LNCAP (cell line): Measurements from ENCODE around the gene KLK12.

Experiments
- TF ChIP-seq, protein P1 (sequence below): fragments of 450-650 bp; IDR thresholded peaks from 2 replicates; pipeline ENCODE4 v1.5.1; 2017; ENCODE audit warnings: mild to moderate bottlenecking

Gene KLK12

GRCh38 chr19:51003316-51003715 is 31.5 kb downstream of the KLK12 start:
- TF ChIP-seq, protein P1, sequence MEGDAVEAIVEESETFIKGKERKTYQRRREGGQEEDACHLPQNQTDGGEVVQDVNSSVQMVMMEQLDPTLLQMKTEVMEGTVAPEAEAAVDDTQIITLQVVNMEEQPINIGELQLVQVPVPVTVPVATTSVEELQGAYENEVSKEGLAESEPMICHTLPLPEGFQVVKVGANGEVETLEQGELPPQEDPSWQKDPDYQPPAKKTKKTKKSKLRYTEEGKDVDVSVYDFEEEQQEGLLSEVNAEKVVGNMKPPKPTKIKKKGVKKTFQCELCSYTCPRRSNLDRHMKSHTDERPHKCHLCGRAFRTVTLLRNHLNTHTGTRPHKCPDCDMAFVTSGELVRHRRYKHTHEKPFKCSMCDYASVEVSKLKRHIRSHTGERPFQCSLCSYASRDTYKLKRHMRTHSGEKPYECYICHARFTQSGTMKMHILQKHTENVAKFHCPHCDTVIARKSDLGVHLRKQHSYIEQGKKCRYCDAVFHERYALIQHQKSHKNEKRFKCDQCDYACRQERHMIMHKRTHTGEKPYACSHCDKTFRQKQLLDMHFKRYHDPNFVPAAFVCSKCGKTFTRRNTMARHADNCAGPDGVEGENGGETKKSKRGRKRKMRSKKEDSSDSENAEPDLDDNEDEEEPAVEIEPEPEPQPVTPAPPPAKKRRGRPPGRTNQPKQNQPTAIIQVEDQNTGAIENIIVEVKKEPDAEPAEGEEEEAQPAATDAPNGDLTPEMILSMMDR, result no peak

GRCh38 chr19:51002542-51003311 is 32.1 kb downstream of the KLK12 start:
- TF ChIP-seq, protein P1, result no peak

DNA sequence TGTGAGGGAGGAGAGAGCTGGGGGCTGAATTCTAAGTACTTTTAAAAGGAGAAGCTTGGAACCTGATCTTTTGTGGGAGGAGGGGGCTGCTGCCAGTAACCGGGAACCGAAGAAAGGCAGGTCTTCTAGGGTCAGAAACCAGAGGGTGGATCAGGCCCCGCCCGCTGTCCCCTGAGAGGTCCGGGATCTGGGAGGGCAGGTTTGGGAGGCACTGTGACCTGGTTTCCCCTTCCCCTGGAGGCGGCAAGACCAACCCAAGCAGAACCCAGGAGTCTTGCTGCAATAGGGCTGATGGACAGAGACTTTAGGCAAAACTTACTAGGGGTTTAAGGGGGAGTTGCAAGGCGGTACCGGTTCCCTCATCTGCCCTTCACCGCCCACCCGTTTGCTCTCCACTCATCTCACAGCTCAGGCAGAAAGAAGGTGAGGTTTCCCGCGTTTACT is 32.7 kb downstream of the KLK12 start:
- TF ChIP-seq, protein P1, result no peak

DNA sequence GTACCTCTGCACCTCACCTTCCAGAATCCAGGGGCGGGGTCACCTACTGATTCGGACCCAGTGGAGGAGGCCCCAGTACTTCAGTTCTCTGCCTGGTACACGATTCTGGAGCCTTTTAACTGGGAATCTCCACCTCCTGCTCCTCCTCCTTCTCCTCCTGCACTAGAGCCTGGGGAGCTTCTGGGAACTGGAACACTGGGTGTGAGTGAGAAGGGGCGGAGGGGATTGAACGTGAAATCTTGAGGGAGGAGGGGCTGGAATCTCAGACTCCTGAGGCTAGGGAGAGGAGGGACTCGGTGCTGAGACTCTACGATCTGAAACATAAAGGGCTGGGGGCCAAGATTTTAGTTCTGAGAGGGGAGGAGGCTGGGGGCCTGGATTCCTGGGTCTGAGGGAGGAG is 33.3 kb downstream of the KLK12 start, which contains the start of gene KLK8:
Gene KLK8, minus strand, starts transcription at position 90 of the 400 bp plus-strand sequence. CDS start 437 bp downstream, outside the sequence.
- TF ChIP-seq, protein P1, result no peak

DNA sequence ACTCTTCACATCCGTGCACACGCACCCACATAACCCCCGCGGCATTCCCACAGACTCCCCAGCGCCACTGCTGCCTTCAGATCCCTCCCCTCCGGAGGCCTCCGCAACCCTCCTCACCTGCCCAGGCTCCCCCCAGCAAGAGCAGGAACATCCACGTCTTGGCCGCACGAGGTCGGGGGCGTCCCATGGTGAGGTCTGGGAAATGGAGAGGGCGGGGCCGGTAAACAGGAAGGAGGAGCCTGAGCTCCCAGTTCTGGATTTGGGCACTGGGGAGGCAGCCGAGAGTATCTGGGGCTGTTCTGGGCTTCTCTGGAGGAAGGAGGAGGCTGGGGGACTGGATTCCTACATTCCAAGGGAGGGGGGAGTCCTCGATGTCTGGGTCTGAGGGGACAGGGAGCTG is 33.8 kb downstream of the KLK12 start:
- TF ChIP-seq, protein P1, result no peak

DNA sequence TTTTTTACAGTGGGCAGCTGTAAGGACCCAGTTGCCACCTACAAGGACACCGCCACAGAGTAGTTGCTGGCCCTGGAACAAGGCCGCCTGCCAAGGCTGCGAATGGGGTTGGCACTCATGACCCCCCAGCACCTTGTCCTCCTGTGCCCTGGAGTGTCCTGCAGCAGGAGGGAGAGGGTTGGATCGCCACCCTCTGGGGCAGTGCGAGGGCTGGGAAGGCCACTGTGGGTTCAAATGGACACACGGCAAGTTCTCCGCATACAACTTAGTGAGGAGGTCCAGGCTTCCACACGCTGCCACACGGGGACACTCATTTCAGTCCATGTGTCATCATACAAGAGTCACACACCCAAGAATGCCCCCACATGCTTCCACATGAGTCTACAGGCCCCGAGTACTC is 34.4 kb downstream of the KLK12 start:
- TF ChIP-seq, protein P1, result no peak

- TF ChIP-seq, protein P1, result no peak
These were observed 36.1 kb downstream of the KLK12 start for GRCh38 chr19:50998686-50999085.

DNA sequence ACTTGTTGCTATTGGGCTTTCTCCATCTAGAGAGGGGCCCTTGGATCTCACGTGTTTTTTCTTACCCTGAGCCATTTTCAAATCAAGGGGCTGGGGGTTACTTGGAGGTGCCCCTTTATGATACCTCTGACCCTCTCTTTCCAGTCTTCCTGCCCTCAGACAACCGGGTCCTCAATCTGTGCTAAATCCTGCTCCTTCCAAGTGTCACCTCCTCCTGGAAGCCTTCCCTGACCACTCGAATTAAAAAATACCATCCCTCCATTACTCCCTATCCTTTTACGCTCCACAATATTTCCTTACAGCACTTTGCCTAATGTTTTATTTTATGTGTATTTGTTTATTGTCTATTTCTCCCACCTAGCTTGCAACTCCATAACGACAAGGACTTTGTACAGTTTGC is 36.7 kb downstream of the KLK12 start:
- TF ChIP-seq, protein P1, result no peak
